Hepatocyte (in vitro differentiated cells): ENCODE data around the gene TRAF1.

Experiments
- EZH2 ChIP-seq: fragments of 200-600 bp; sonication (generic); IDR thresholded peaks from 2 replicates; pipeline ENCODE4 v1.6.1; 2016; ENCODE audit warnings: antibody characterized with exemption, mild to moderate bottlenecking, borderline replicate concordance
- EZH2phosphoT487 ChIP-seq: fragments of 200-600 bp; sonication (generic); IDR thresholded peaks from one replicate; pipeline ENCODE4 v1.6.1; 2018; ENCODE audit warnings: antibody characterized with exemption, mild to moderate bottlenecking, low read depth, moderate library complexity; ENCODE audit not compliant: unreplicated experiment, severe bottlenecking
- TF ChIP-seq, protein P1 (sequence below): fragments of 200-600 bp; sonication (generic); IDR thresholded peaks from 2 replicates; pipeline ENCODE4 v1.5.1; 2016; ENCODE audit warnings: antibody characterized with exemption, mild to moderate bottlenecking; ENCODE audit not compliant: poor library complexity

DNA sequence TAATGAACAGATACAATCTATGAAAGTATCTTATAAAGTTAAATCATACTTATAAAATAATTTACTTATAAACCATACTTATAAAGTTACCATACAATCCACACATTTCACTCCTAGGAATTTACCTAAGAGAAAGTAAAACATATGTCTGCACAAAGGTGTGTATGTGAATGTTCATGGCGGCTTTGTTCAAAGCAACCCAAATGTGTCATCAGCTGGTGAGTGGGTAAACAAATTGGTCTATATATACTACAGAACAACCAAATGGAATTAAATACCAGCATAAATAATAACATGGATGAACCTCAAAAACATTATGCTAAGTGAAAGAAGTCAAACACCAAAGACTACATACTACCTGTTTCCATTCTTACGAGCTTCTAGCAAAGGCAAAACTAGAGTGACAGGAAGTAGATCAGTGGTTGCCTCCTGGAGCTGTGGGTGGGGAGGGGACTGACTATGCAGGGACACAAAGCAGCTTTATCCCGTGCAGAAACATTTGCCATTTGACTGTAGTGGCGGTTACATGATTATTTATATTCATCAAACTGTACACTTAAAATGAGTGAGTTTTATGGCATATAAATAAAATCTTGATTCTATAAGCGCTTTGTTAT lies 10.6 kb downstream of the TRAF1 start:
- TF ChIP-seq, protein P1, sequence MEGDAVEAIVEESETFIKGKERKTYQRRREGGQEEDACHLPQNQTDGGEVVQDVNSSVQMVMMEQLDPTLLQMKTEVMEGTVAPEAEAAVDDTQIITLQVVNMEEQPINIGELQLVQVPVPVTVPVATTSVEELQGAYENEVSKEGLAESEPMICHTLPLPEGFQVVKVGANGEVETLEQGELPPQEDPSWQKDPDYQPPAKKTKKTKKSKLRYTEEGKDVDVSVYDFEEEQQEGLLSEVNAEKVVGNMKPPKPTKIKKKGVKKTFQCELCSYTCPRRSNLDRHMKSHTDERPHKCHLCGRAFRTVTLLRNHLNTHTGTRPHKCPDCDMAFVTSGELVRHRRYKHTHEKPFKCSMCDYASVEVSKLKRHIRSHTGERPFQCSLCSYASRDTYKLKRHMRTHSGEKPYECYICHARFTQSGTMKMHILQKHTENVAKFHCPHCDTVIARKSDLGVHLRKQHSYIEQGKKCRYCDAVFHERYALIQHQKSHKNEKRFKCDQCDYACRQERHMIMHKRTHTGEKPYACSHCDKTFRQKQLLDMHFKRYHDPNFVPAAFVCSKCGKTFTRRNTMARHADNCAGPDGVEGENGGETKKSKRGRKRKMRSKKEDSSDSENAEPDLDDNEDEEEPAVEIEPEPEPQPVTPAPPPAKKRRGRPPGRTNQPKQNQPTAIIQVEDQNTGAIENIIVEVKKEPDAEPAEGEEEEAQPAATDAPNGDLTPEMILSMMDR: no peak
- TF ChIP-seq EZH2 (no peak), EZH2phosphoT487 (no peak)
